GM18511 (cell line): ENCODE measurements around the gene GGT6.

Experiments
- ATAC-seq: cut with Tn5 transposase; IDR thresholded peaks from one replicate; pipeline ENCODE4 v1.9.1; 2021; ENCODE audit warnings: mild to moderate bottlenecking, moderate library complexity; ENCODE audit not compliant: unreplicated experiment

GGT6 gene

DNA sequence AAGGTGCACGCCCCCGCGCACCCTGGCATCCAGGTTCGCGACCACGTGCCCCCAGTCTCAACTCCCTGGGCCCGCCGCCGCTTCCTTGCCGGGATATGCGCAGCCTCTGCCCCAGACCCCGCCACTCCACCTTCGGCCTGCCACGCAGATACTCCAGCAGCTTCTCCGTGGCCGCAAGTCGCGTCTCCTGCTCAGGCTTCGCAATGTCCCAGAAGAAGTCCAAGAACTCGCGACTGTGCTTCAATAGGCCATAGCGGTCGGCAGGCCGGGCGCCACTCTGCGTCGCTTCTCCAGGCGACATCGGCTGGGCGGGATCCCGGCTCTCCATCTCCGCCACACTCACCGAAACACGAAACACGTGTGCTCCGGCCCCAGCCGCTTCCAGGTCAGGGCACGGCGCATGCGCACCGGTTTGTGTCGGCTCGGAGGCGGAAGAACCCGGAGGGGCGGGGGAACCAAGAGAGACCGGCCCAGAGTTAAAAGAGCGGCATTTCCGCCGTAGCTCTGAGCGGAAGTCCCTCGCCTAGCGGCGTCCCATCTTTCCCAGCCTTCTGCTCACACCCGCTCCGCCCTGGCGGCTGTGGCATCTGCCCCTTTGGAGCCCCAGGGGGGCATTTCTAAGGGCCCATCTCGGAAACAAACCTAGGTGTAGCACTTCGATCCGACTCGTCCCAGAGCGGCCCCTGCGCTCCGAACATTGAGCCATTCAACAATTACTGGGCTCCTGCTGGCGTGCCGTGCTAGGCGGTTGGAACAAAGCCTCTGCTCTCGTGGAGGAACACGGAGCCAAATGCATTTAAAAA is 5.2 kb downstream of the GGT6 start, which contains the start of gene MYBBP1A:
TSS of gene MYBBP1A (minus strand) at position 388 of the 803 bp plus-strand sequence. CDS start at position 328, 60 bp downstream.
- peak; percentile 91 for ATAC-seq

- ATAC-seq, result peak; percentile 17
Observed at GRCh38 chr17:4554441-4554996, 5.9 kb downstream of the GGT6 start.

DNA sequence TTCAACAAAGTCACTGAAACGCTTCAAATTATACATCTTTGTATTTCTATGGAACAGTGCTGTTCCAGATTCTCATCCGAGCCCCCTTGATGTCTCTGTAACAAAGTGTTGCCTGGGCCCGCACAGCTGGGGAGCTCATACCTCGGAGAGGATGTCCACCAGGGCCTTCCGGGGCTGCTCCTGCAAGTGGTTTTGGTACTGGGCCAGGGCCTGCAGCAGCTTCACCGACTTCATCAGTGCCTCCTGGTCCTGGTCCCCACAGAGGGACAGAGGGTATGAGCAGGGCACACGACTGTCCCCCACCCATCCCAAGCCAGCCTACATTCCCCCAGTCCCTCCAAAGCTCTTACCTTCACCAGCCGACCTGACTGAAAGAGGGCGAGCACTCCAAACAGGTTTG is 6.7 kb downstream of the GGT6 start:
- ATAC-seq, result no peak

- ATAC-seq, result no peak
Observed at GRCh38 chr17:4551796-4552525, 8.4 kb downstream of the GGT6 start.

DNA sequence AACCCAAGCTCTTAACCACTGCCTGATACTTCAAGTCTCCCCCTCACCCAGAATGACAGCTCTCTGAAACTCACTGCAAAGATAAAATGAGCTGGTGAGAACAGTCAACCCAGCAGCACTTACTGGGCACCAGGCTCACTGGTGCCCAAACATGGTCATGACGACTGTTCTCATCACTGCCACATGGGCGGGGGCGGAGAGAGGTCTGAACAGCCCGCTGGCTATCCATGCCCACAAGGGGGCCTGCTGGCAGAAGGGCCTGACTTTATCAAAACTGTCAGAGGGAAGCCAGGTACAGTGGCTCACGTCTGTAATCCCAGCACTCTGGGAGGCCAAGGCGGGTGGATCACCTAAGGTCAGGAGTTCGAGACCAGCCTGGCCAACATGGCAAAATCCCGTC is 9.2 kb downstream of the GGT6 start:
- no peak for ATAC-seq

DNA sequence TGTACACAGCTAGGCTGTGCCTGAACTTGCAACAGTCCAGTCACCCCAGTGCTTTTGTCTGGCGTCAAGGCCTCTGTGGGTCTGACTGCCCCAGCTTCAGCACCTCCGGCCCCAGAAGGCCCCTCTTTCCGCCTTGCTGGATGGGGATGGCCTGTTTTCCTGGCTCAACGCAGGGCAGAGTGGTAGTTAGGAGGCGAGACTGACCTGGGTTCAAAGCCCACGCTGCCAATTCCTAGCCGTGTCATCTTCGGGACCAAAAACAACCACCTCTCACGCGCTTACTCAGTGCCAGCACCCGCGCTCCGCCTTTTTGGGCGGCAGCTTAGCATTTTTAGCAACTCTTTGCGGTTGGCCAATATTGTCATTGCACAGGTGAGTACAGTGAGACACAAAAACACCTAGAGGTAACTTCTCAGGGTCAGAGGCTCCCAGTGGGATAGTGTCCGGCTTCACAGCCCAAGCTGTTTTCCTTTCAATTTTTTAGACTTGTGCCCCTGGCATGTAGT is 9.8 kb downstream of the GGT6 start:
- no peak for ATAC-seq

- no peak for ATAC-seq
Observed at GRCh38 chr17:4549781-4550533, 10.4 kb downstream of the GGT6 start.

- no peak for ATAC-seq
Observed at GRCh38 chr17:4548721-4549531, 11.5 kb downstream of the GGT6 start.

- no peak for ATAC-seq
Observed at GRCh38 chr17:4548061-4548461, 12.3 kb downstream of the GGT6 start.

DNA sequence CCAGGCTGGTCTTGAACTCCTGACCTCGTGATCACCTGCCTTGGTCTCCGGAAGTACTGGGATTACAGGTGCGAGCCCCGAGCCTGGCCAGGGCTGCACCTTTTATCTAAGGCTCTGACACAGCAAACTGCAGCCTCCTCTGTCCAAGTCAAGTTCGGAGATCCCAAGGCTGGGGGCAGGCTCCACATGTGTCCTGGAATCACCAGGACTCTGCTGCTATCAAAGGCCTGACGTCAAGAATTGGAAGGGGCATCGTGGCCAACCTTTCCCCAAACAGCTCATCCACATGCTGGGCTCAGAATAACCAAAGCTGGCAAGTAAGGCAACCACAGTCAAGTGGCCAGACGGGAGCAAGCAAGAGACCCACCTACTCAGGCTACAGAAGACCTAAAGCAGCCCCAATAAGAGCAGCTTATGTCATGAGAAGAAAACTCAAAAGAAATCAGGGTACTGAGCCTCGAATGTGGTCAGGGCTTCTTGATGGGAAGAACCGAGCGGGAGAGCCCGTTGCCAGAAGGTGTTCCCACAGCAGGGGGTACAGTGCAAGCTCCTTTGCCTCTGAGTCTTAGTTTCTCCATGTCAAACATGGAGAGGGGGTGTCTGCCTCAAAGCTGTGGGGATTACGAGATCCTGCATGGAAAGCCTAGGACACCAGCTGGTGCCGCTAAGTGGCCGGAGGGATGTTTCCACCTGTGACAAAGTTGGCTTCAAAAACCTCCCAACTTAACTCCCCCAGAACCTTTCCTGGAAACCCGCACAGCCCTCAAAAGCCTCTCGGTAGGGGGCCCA is 13.1 kb downstream of the GGT6 start:
- no peak for ATAC-seq

DNA sequence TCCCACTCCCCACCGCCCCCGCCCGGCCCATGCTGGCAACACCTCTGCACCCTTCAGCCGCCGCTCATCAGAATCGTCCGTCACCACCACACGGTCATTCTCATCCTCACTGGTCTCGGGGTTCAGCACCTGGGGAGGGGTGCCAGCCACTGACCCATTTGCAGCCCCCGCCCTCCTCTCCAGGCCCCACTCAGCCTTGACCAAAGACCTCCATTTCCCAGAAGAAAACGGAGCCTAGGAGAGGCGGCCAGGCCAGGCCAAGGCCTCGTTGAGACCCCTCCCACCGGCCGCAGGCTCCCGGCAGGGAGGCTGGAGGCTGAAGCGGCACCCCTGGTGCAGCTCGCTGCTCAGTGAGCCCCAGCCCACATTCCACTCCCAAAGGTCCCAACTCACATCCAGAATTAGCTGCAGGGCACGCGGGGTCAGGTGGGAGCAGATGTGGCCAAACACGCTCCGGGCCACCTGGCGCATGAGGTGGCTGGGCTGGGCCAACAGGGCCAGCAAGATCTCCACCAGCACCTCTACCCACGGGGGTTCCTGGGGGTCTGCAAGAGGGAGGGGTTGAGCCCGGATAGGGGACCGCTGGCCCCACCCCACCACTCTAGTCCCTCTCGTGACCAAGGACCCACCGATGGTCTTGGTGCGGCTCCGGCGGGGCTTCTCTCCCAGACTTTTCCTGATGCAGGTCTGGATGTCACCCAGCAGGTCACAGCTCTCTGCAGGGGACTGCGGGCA is 15.0 kb downstream of the GGT6 start:
- ATAC-seq, result no peak

DNA sequence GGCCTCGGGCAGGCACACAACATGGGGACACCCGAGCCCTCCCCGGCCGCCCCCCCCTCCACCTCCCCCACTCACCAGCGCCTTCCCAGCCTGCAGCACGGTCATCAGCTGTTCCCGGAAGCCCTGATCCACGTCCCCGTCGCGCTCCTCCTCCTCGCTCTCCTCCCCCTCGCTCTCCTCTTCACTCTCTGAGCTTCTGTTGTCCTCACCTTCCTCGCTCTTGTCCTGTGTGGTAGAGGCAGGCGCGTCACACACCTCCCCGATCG is 15.5 kb downstream of the GGT6 start:
- ATAC-seq, result no peak

- no peak for ATAC-seq
Observed at GRCh38 chr17:4544135-4544950, 16.0 kb downstream of the GGT6 start.

- ATAC-seq, result no peak
Observed at GRCh38 chr17:4543557-4544026, 16.8 kb downstream of the GGT6 start.

- no peak for ATAC-seq
Observed at GRCh38 chr17:4542726-4543191, 17.6 kb downstream of the GGT6 start.

- ATAC-seq, result no peak
Observed at GRCh38 chr17:4542003-4542725, 18.2 kb downstream of the GGT6 start.

- ATAC-seq, result no peak
Observed at GRCh38 chr17:4541328-4542002, 18.9 kb downstream of the GGT6 start.
